OCI-LY7 (cell line): ENCODE data around the gene NIBAN1. TPM values are rescaled to one million over a fixed set of nuclear protein-coding genes. Genes with fewer than 3 reads are reported as not detected.

ENCODE experiments used
- BruUV-seq: library from RNA; stranded (reverse); fragments of 400-500 nt; replicated peaks from 2 replicates; lab custom pipeline; 2021; lab: Mats Ljungman, UMichigan
- CTCF ChIA-PET: fragments of 300-600 bp; sonication (Branson Sonifier 250); formaldehyde crosslinking; loops from one replicate; lab custom pipeline; 2022; ENCODE audit warnings: antibody characterized with exemption; ENCODE audit not compliant: unreplicated experiment; lab: Charles Lee
- POLR2A ChIA-PET: fragments of 300-600 bp; sonication (Branson Sonifier 250); formaldehyde crosslinking; loops from one replicate; lab custom pipeline; 2022; ENCODE audit warnings: antibody characterized with exemption; lab: Charles Lee
- DNase-seq: peaks from one replicate; pipeline ENCODE4 v3.0.0-alpha.2; 2015; ENCODE audit warnings: low spot score
- H2AFZ ChIP-seq: fragments of 200-600 bp; sonication (generic), shearing (Covaris generic); 2 replicates; pipeline ENCODE4 v1.6.1; 2014; ENCODE audit warnings: mild to moderate bottlenecking, antibody characterized with exemption, low read length, moderate library complexity
- H3K27ac ChIP-seq: fragments of 200-600 bp; sonication (generic); 2 replicates; pipeline ENCODE4 v1.5.1; 2014; ENCODE audit warnings: mixed run types, low read depth, mild to moderate bottlenecking, moderate library complexity, low read length, inconsistent platforms; ENCODE audit not compliant: poor library complexity, severe bottlenecking
- H3K36me3 ChIP-seq: fragments of 200-600 bp; sonication (generic); 2 replicates; pipeline ENCODE4 v1.6.1; 2014; ENCODE audit warnings: mild to moderate bottlenecking, antibody characterized with exemption, low read length, moderate library complexity, mixed read lengths; ENCODE audit not compliant: insufficient read depth
- H3K4me1 ChIP-seq: fragments of 200-600 bp; sonication (generic); 2 replicates; pipeline ENCODE4 v1.5.1; 2014; ENCODE audit warnings: mild to moderate bottlenecking, low read length; ENCODE audit not compliant: insufficient read depth, poor library complexity, severe bottlenecking
- H3K4me2 ChIP-seq: fragments of 200-600 bp; sonication (generic); 2 replicates; pipeline ENCODE4 v1.6.1; 2014; ENCODE audit warnings: mild to moderate bottlenecking, low read length
- H3K4me3 ChIP-seq: fragments of 200-600 bp; sonication (generic); 2 replicates; pipeline ENCODE4 v1.5.1; 2014; ENCODE audit warnings: mild to moderate bottlenecking, low read depth, low read length; ENCODE audit not compliant: poor library complexity, severe bottlenecking
- H3K79me2 ChIP-seq: fragments of 200-600 bp; sonication (generic); 2 replicates; pipeline ENCODE4 v1.6.1; 2016; ENCODE audit warnings: low read depth, mild to moderate bottlenecking, low read length, moderate library complexity, mixed read lengths; ENCODE audit not compliant: insufficient read depth
- H3K9me2 ChIP-seq: fragments of 200-600 bp; sonication (generic); 2 replicates; pipeline ENCODE4 v1.6.1; 2016; ENCODE audit warnings: mild to moderate bottlenecking, low read length, mixed read lengths; ENCODE audit not compliant: insufficient read depth
- H3K9me3 ChIP-seq: fragments of 200-600 bp; sonication (generic); 2 replicates; pipeline ENCODE4 v1.6.1; 2014; ENCODE audit warnings: mild to moderate bottlenecking, mixed run types, low read length, mixed read lengths
- H4K20me1 ChIP-seq: fragments of 200-600 bp; sonication (generic); 2 replicates; pipeline ENCODE4 v1.6.1; 2014; ENCODE audit warnings: mild to moderate bottlenecking, antibody characterized with exemption, low read length, moderate library complexity, mixed read lengths; ENCODE audit not compliant: insufficient read depth
- EZH2phosphoT487 ChIP-seq: fragments of 200-600 bp; sonication (generic); IDR thresholded peaks from 2 replicates; pipeline ENCODE4 v1.6.1; 2018; ENCODE audit warnings: low read depth, borderline replicate concordance, mild to moderate bottlenecking, mixed run types, antibody characterized with exemption, low read length, moderate library complexity, mixed read lengths
- intact Hi-C: fragments of 100-400 bp; cut with micrococcal nuclease; formaldehyde crosslinking; loops from one replicate; pipeline ENCODE4 v1.10.0; 2022; ENCODE audit not compliant: unreplicated experiment
- small RNA-seq: library from RNA; depleted of rRNA; stranded (forward); fragments of <200 nt; gene quantifications from one replicate; pipeline ENCODE3, GENCODE V24; 2014
- total RNA-seq, 2 experiments: library from RNA; depleted of rRNA in 1 of 2; stranded (reverse); fragments of >200 nt in 1 of 2; shearing (Covaris generic) in 1 of 2; gene quantifications; 2 replicates each; pipeline ENCODE4 v1.2.3, GENCODE V29; 2014 to 2022
- TF ChIP-seq, protein P1 (sequence below): fragments of 200-600 bp; sonication (generic); conservative IDR thresholded peaks from 2 replicates; pipeline ENCODE4 v1.5.1; 2014; ENCODE audit warnings: mild to moderate bottlenecking, antibody characterized with exemption, low read length, moderate library complexity, mixed read lengths

NIBAN1 gene
- total RNA-seq, 2 experiments from 2014 or later: not detected

DNA sequence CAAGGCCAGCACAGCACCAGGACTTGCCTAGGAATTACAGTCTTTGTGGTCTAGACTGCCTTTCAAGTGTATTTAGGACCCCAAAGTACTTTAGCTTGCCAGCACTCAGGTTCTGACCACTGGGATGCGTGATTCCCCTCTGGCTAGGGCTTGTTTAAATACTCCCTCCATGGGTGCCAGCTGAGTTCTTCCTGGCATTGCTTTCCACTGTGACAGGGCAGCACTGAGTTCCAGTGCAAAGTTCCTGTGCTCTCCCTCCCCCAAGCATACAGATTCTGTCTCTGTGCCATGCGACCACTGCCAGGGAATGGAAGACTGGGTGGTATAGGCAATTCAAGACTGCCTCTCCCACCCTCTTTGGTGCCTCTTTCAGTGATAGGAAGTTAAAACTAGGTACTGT is 45.9 kb downstream of the NIBAN1 start:
- Histone ChIP-seq H2AFZ (no peak overlapping the region), H3K4me1 (no peaks in the 10 kb centered on the region), H3K79me2 (no peaks in the 10 kb centered on the region), H4K20me1 (no peaks in the 10 kb centered on the region), H3K36me3 (no peaks in the 10 kb centered on the region), H3K4me2 (no peak overlapping the region), H3K9me3 (no peaks in the 10 kb centered on the region), H3K4me3 (no peak overlapping the region), H3K27ac (no peak overlapping the region), H3K9me2 (no peaks in the 10 kb centered on the region)
- ChIA-PET POLR2A (no interaction called here), CTCF (no interaction called here)
- no peak for DNase-seq
- intact Hi-C loops: no loop called here
- BruUV-seq: no TSS peak
- no peak for TF ChIP-seq EZH2phosphoT487
- TF ChIP-seq, protein P1, sequence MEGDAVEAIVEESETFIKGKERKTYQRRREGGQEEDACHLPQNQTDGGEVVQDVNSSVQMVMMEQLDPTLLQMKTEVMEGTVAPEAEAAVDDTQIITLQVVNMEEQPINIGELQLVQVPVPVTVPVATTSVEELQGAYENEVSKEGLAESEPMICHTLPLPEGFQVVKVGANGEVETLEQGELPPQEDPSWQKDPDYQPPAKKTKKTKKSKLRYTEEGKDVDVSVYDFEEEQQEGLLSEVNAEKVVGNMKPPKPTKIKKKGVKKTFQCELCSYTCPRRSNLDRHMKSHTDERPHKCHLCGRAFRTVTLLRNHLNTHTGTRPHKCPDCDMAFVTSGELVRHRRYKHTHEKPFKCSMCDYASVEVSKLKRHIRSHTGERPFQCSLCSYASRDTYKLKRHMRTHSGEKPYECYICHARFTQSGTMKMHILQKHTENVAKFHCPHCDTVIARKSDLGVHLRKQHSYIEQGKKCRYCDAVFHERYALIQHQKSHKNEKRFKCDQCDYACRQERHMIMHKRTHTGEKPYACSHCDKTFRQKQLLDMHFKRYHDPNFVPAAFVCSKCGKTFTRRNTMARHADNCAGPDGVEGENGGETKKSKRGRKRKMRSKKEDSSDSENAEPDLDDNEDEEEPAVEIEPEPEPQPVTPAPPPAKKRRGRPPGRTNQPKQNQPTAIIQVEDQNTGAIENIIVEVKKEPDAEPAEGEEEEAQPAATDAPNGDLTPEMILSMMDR: no peak

Small RNA genes within 50 kb of the gene (small RNA-seq; reads per million reads assigned to genes)
- gene RNA5SP72: not detected

Other genes with a start within 250 kb of the NIBAN1 start
- gene EDEM3, start 219.7 kb downstream of the NIBAN1 start, total RNA-seq (2014; rRNA removed; shearing (Covaris generic)): 15.7 and 19.5 TPM in 2 replicates
- 27.4 and 27.7 TPM in 2 replicates for gene EDEM3, start 219.7 kb downstream of the NIBAN1 start, total RNA-seq (2022)
- gene RNF2, start 71.0 kb upstream of the NIBAN1 start, total RNA-seq (2014; rRNA removed; shearing (Covaris generic)): 17.5 and 17.8 TPM in 2 replicates
- gene RNF2, start 71.0 kb upstream of the NIBAN1 start, total RNA-seq (2022): 20.7 and 24.7 TPM in 2 replicates
- 10.8 and 15.0 TPM in 2 replicates for gene TRMT1L, start 182.4 kb upstream of the NIBAN1 start, total RNA-seq (2014; rRNA removed; shearing (Covaris generic))
- 25.7 and 31.0 TPM in 2 replicates for gene TRMT1L, start 182.4 kb upstream of the NIBAN1 start, total RNA-seq (2022)
- gene SWT1, start 182.7 kb upstream of the NIBAN1 start, total RNA-seq (2014; rRNA removed; shearing (Covaris generic)): 2.1 and 2.3 TPM in 2 replicates
- gene SWT1, start 182.7 kb upstream of the NIBAN1 start, total RNA-seq (2022): 2.2 and 2.6 TPM in 2 replicates